SJCRH30 (cell line): ENCODE results near the gene TEKTIP1. TPM values are rescaled to one million over a fixed set of nuclear protein-coding genes. Genes with fewer than 3 reads are reported as not detected.

ENCODE experiments used
- DNase-seq, 2 experiments: peaks; one replicate each; pipeline ENCODE4 v3.0.0-alpha.2; 2015 to 2020
- H3K27ac ChIP-seq: fragments of 250-450 bp; sonication (Bioruptor Pico); 2 replicates; pipeline ENCODE4 v1.5.1; 2020; ENCODE audit warnings: mild to moderate bottlenecking, moderate library complexity
- H3K27me3 ChIP-seq: fragments of 250-450 bp; sonication (Bioruptor Pico); 2 replicates; pipeline ENCODE4 v1.5.1; 2020; ENCODE audit warnings: mild to moderate bottlenecking, moderate library complexity
- H3K36me3 ChIP-seq: fragments of 250-450 bp; sonication (Bioruptor Pico); 2 replicates; pipeline ENCODE4 v1.5.1; 2020; ENCODE audit warnings: mild to moderate bottlenecking, moderate library complexity
- H3K4me1 ChIP-seq: fragments of 250-450 bp; sonication (Bioruptor Pico); 2 replicates; pipeline ENCODE4 v1.5.1; 2020; ENCODE audit warnings: mild to moderate bottlenecking, moderate library complexity
- H3K4me3 ChIP-seq: fragments of 250-450 bp; sonication (Bioruptor Pico); 2 replicates; pipeline ENCODE4 v1.5.1; 2020; ENCODE audit warnings: mild to moderate bottlenecking, moderate library complexity
- H3K9me3 ChIP-seq: fragments of 250-450 bp; sonication (Bioruptor Pico); replicated peaks from 2 replicates; pipeline ENCODE4 v1.5.1; 2020; ENCODE audit warnings: mild to moderate bottlenecking, moderate library complexity
- total RNA-seq: library from RNA; depleted of rRNA; stranded (reverse); fragments of >200 nt; shearing (Covaris generic); gene quantifications from 2 replicates; pipeline ENCODE4 v1.2.3, GENCODE V29; 2014

Gene TEKTIP1
- total RNA-seq, 1 experiment from 2014 or later: not detected

DNA sequence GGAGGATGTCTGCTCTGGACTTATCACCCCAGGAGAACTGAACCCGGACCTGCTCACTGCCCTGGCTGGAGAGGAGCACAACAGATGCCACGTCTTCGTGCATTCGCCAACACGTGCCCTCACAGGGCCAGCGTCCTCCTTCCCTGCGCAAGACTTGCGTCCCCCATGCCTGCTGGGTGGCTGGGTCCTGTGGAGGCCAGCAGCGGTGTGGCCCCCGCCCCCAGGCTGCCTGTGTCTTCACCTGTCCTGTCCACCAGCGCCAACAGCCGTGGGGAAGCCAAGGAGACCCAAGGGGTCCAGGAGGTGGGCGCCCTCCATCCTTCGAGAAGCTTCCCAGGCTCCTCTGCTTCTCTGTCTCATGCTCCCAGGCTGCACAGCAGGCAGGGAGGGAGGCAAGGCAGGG lies 3.4 kb upstream of the TEKTIP1 start:
- Histone ChIP-seq H3K27ac (no peak overlapping the region), H3K4me3 (no peak overlapping the region), H3K36me3 (peaks cover 21% of the 10 kb centered on the region; the same call in 1 of the 2 replicates), H3K9me3 (no peaks in the 10 kb centered on the region), H3K4me1 (no peaks in the 10 kb centered on the region; the same call in 1 of the 2 replicates), H3K27me3 (no peaks in the 10 kb centered on the region)
- no peak for DNase-seq

DNA sequence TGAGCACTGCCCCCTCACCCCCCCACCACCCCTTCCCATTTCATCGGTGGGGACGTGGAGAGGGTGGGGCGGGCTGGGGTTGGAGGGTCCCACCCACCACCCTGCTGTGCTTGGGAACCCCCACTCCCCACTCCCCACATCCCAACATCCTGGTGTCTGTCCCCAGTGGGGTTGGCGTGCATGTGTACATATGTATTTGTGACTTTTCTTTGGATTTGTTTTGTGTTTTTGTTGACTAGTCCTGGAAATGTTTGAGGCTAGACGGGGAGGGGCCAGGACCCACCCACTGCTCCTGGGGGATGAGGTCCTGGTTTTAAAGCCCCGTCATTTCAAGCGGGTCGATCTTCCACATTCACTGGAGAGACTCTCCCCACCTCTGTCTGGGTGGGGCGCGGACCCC lies 3.0 kb upstream of the TEKTIP1 start:
- H3K4me3 ChIP-seq: no peak overlapping the region
- H3K27me3 ChIP-seq: no peaks in the 10 kb centered on the region
- H3K9me3 ChIP-seq: no peaks in the 10 kb centered on the region
- H3K27ac ChIP-seq: no peak overlapping the region
- no peak for DNase-seq
- no peaks in the 10 kb centered on the region; the same call in 1 of the 2 replicates for H3K4me1 ChIP-seq
- H3K36me3 ChIP-seq: peaks cover 21% of the 10 kb centered on the region; the same call in 1 of the 2 replicates

DNA sequence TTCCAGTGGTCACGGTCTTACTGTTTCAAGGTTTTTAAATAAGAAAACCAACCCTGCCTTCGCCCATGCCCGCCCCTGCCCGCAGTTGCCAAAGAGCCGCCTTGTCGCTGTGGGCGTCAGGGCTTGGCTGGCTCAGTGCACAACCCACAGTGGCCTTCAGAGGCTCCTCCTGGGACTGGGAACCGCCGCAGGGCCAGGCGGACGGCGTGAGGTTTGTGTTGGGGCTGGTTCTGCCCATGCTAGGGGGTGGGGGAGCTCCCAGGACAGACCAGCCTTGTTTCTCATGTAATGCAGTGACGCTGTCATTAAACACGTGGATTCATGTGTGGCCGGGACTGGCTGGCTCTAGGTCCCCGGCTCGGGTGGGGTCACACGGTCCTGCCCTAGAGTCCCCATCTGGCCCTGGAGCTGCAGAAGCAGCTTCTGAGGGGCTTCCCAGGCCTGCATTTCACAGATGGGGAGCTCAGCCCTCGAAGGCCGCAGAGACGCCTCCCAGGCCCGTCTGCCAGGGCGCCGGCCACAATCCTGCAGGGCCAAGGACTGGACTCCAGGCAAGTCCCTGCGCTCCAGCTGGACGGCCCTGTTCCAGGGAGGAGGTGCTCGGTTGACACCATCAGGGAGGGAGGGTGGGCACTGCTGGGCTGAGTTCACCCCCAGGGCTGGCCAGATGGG lies 2.4 kb upstream of the TEKTIP1 start:
- no peak overlapping the region for H3K4me3 ChIP-seq
- no peak overlapping the region for H3K27ac ChIP-seq
- H3K4me1 ChIP-seq: no peaks in the 10 kb centered on the region; the same call in 1 of the 2 replicates
- no peaks in the 10 kb centered on the region for H3K9me3 ChIP-seq
- no peaks in the 10 kb centered on the region for H3K27me3 ChIP-seq
- DNase-seq: no peak
- peaks cover 19% of the 10 kb centered on the region; the same call in 1 of the 2 replicates for H3K36me3 ChIP-seq

DNA sequence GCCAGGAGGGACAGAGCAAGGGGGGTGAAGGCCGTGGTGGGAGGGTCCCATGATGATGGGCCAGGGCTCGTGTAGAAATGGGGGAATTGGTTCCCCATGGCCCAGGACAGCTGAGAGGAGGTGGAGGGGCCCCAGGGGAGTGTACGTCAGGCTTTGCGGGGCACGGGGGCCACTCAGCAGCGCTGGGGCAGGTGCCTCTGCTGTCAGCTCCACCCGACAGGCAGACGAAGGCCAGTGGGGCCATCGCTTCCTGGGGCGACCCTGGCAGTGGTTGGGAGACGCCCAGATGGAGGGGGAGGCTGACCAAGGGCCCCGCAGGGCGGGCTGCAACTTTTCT lies 1.9 kb upstream of the TEKTIP1 start:
- no peaks in the 10 kb centered on the region; the same call in 1 of the 2 replicates for H3K4me1 ChIP-seq
- H3K27me3 ChIP-seq: no peaks in the 10 kb centered on the region
- H3K9me3 ChIP-seq: no peaks in the 10 kb centered on the region

DNA sequence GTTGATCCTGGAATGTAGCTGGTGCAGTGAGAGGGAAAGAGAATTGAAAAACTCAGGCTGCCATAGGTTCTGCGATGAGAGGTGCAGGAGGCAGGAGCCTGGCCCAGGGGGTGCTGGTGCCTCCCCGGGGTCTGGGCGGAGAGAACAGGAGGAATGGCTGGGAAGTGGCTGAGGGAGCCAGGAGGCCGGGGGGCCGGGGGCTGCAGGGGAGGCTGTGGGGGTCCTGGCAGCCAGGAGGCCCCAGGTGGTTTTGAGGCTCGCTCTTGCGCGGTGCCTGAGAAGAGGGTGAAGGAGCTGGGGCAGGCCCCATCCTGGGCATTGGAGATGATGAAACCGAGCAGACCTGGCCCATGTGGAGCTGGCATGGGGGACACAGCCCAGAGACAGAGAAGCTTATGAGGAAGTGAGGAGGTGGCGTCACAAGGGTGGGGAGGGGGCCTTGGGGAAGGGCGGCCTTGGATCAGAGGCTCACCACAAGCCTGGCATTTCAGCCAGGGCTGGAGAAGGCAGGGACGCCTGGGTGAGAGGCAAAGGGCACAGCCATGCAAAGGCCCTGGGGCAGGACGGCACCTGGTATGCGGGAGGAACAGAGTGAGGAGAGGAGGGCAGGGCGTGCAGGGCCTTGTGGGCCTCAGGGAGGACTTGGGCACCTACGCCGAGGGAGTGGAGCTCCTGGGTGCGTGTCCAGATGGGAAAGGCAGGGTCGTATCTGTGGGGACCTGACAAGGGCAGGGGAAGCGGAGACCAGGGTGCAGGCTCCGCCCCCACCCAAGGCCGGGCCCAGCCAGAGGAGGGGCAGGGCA lies 1.3 kb upstream of the TEKTIP1 start:
- H3K27ac ChIP-seq: no peak overlapping the region
- no peaks in the 10 kb centered on the region for H3K27me3 ChIP-seq
- no peak overlapping the region for H3K4me3 ChIP-seq
- peaks cover 16% of the 10 kb centered on the region; the same call in 1 of the 2 replicates for H3K36me3 ChIP-seq
- no peak for DNase-seq
- H3K4me1 ChIP-seq: no peaks in the 10 kb centered on the region; the same call in 1 of the 2 replicates
- no peaks in the 10 kb centered on the region for H3K9me3 ChIP-seq

More for the DNA sequence above, 1.9 kb upstream of the TEKTIP1 start:
- no peak for DNase-seq
- Histone ChIP-seq H3K4me3 (no peak overlapping the region), H3K27ac (no peak overlapping the region), H3K36me3 (peaks cover 17% of the 10 kb centered on the region; the same call in 1 of the 2 replicates)

DNA sequence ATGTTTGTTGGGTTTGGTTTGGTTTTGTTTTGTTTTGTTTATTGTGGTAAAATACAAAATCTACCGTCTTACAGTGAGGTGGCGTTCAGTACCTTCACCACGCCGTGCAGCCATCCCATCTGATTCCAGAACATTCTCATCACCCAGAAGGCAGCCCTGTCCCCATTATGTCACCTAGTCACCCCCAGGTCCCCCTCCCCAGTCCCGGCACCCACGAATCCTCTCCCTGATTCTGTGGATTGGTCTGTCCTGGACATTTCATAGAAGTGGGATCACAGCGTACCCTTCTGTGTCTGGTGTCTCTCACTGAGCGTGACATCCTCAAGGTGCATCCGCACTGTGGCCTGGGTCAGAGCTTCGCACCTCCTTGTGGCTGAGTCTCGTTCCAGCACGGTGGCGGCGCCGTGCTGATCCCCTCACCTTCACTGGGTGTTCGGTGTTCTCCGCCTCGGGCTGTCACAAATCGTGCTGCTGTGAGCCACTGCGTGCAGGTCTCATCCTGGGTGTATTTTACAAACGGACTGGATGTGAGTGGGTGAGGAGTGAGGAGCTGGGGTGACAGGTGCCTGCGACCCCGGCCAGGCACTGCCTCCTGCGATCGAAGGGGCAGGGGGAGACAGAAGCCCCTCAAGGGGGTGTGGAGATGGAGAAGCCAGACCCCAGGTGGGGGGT lies 580 bp upstream of the TEKTIP1 start:
- Histone ChIP-seq H3K27me3 (no peaks in the 10 kb centered on the region), H3K36me3 (peaks cover 10% of the 10 kb centered on the region; the same call in 1 of the 2 replicates), H3K27ac (no peak overlapping the region), H3K4me1 (no peaks in the 10 kb centered on the region; the same call in 1 of the 2 replicates), H3K4me3 (no peak overlapping the region), H3K9me3 (no peaks in the 10 kb centered on the region)
- DNase-seq: no peak

DNA sequence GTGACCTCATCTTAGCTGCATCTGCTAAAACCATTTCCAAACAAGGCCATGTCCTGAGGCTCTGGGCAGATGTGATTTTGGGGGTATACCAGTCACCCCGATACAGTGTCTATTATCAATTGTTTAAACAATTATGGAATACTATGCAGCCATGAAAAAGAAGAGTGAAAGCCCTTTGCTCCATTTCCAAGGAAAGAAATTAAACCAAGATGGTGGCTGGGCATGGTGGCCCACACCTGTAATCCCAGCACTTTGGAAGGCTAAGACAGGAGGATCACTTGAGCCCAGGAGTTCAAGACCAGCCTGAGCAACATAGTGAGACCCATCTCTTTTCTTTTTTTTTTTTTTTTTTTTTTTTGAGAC lies 763 bp downstream of the TEKTIP1 start:
- no peaks in the 10 kb centered on the region for H3K27me3 ChIP-seq
- no peaks in the 10 kb centered on the region; the same call in 1 of the 2 replicates for H3K4me1 ChIP-seq
- no peak overlapping the region for H3K4me3 ChIP-seq
- H3K36me3 ChIP-seq: peaks cover 6% of the 10 kb centered on the region; the same call in 1 of the 2 replicates
- H3K27ac ChIP-seq: no peak overlapping the region
- no peaks in the 10 kb centered on the region for H3K9me3 ChIP-seq
- no peak for DNase-seq

DNA sequence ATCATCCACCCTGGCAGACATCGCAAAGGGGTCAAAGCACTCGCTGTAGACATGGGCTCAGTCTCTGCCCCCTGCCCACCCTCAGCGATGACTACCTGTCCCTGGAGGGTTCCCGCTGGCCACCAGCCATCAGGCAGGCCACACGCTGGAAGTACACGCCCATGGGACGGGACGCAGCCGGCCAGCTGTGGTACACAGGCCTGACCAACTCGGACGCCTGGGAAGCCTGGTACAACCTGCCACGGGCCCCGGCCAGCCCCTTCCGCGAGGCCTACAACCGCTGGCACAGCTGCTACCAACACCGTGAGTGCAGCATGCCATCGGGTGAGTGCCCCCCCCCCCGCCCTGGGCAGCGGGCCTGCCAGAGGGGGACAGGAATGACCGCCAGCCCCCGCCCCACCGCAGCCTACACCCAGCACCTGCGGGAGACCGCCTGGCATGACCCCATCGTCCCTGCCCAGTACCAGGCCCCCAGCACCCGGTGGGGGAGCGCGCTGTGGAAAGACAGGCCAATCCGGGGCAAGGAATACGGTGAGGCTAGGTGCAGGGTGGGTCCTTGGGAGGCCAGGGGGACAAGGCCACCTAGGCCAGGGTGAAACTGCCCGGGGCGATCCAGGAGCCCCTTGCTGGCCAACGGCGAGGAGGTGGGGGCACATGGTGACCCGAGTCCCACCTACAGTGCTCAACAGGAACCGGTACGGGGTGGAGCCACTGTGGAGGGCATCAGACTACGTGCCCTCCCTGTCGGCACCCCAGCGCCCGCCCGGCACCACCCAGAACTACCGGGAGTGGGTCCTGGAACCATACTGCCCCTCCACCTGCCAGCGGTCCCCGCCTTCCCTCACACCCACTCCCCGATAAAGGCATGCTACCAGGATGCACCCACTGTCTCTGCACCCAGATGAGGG lies 4.4 kb downstream of the TEKTIP1 start:
- Histone ChIP-seq H3K9me3 (no peaks in the 10 kb centered on the region), H3K27ac (no peak overlapping the region), H3K4me1 (no peaks in the 10 kb centered on the region; the same call in 1 of the 2 replicates), H3K27me3 (no peaks in the 10 kb centered on the region), H3K36me3 (peaks cover 7% of the 10 kb centered on the region; the same call in 1 of the 2 replicates), H3K4me3 (no peak overlapping the region)
- DNase-seq: no peak

DNA sequence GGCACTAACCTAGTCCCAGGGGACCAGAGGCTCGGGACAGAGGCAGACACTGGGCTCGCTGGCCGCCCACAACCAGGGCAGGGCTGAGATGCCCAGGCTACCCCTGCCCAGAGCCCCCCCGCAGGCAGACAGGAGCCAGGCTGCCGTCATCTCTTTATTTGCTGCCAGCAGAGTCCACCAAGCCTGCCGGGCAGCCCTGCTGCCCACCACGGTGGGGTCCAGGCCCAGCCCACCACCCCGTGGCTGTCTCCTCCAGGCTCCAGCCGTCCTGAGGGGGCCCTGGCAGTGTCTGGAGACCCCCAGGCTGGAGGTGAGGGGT lies 5.0 kb downstream of the TEKTIP1 start:
- DNase-seq: no peak
- Histone ChIP-seq H3K36me3 (peaks cover 7% of the 10 kb centered on the region; the same call in 1 of the 2 replicates), H3K4me3 (no peak overlapping the region), H3K27me3 (no peaks in the 10 kb centered on the region), H3K9me3 (no peaks in the 10 kb centered on the region), H3K27ac (no peak overlapping the region), H3K4me1 (no peaks in the 10 kb centered on the region)

DNA sequence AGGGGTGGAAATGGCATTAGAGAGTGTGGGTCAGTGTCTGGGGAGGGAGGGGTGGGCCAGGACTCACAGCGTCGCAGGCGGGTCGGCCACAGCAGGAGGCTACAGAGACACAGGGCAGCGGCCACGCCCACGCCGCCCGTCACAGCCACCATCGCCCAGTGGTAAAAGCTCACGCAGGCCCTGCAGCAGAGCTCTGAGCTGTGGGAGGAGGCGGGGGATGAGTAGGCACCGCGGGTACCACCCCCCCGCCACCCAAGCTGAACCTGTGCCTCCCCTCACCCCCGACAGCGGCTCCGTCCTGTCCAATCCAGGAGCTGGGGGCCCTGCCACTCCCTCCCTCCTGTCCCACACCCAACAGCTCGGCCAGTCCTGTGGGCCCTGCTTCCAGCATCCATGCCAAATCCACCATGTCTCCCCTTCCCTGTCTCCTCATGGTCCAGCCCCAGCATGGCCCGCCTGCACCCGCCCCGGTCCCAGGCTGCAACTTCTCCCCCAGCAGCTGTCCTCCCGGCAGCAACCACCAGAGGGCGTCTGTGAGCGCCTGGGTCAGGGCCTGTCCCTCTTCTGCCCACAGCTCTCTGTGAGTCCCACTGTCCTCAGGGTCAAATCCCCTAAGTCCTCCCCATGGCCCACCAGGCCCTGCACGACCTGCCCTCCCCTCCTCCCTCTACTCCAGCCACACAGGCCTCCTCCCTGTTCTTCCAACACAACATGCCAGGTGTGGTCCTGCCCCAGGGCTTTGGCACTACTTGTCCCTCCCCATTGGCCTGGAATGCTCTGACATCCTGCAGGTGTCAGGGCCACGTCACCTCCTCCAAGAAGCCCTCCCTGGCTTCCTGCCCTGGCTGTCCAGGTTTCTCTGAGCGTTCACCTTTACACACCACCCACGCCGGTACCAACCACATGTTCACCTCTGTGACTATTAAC lies 6.0 kb downstream of the TEKTIP1 start:
- H3K27me3 ChIP-seq: no peaks in the 10 kb centered on the region
- peaks cover 7% of the 10 kb centered on the region; the same call in 1 of the 2 replicates for H3K36me3 ChIP-seq
- no peak overlapping the region for H3K27ac ChIP-seq
- H3K4me3 ChIP-seq: no peak overlapping the region
- H3K9me3 ChIP-seq: no peaks in the 10 kb centered on the region
- DNase-seq: peak; percentile 67 to 75
- H3K4me1 ChIP-seq: no peaks in the 10 kb centered on the region

DNA sequence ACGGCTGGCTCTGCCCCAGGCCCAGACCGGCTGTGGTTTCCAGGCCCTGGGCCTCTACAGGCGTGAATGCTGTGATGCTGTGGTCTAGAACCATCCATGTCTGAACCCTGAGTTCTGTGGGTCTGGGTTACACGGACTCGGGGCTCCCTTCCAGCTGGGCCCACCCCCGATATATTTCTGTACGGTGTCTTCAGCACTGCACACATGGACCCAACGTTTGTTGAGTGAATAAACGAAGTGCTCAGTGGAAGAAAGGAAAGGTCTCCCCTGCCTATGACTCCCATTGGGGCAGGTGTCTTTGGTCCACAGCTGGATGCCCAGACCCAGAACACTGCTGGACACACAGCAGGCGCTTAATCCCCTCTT lies 6.7 kb downstream of the TEKTIP1 start:
- H3K4me1 ChIP-seq: no peaks in the 10 kb centered on the region
- no peaks in the 10 kb centered on the region for H3K9me3 ChIP-seq
- peaks cover 7% of the 10 kb centered on the region; the same call in 1 of the 2 replicates for H3K36me3 ChIP-seq
- H3K27me3 ChIP-seq: no peaks in the 10 kb centered on the region
- H3K27ac ChIP-seq: no peak overlapping the region
- H3K4me3 ChIP-seq: no peak overlapping the region
- no peak for DNase-seq

DNA sequence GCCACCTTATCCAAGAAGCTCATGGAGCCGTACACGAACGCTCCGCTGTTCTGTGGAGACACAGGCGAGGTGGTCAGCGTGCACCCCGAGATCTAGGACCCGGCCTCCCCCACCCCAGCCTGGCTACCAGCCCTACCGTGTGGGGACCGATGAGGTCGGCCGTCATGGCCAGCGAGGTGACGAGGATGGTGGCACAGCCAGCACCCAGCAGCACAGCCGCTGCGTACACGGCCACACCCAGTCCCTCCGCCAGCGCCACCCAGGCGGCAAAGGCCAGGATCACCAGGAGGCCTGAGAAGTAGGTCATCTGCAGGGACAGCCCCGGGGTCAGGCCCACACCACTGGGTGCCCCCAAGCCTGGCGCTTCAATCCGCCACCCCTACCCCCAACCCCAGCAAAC lies 7.1 kb downstream of the TEKTIP1 start:
- DNase-seq: no peak
- Histone ChIP-seq H3K27ac (no peak overlapping the region), H3K9me3 (no peaks in the 10 kb centered on the region), H3K4me1 (no peaks in the 10 kb centered on the region), H3K36me3 (peaks cover 10% of the 10 kb centered on the region; the same call in 1 of the 2 replicates), H3K27me3 (no peaks in the 10 kb centered on the region), H3K4me3 (no peak overlapping the region)

DNA sequence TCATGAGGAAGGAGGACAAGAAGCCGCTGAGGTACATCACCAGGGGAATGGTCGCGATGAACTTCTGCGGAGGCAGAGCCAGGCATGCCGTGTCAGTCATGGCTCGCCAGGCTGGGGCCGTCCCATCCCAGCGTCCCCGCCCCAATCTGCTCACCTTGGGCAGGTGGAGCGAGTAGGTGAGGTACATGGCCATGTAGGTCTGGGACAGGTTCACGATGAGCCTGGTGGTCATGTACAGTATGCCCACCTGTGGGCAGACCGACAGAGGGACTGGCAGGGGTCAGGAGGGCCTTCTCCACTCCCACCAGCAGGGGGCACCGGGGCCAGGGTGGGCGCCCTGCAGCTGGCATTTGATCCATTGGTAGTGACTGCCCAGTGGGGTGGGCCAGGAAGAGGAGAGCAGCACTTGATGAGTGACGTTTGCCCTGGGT lies 8.3 kb downstream of the TEKTIP1 start:
- Histone ChIP-seq H3K36me3 (peaks cover 10% of the 10 kb centered on the region; the same call in 1 of the 2 replicates), H3K9me3 (no peaks in the 10 kb centered on the region), H3K27me3 (no peaks in the 10 kb centered on the region)

More for the DNA sequence above, 8.3 kb downstream of the TEKTIP1 start:
- no peak overlapping the region for H3K27ac ChIP-seq
- peak in 1 of 2 experiments; percentile 35 for DNase-seq
- no peak overlapping the region for H3K4me3 ChIP-seq
- no peaks in the 10 kb centered on the region for H3K4me1 ChIP-seq
